Lower leg skin (tissue), 3 donors: Measurements from ENCODE around the gene ZDHHC7.

Source experiments
- CTCF ChIP-seq, 3 donors: fragments of 450-650 bp; IDR thresholded peaks; one replicate each; pipeline ENCODE4 v1.5.1; 2016; ENCODE audit warnings: antibody characterized with exemption in 3 of 3, mild to moderate bottlenecking in 3 of 3, moderate library complexity in 2 of 3
- POLR2A ChIP-seq, 2 donors: fragments of 450-650 bp; IDR thresholded peaks; one replicate each; pipeline ENCODE4 v1.6.1; 2016 to 2017; ENCODE audit warnings: antibody characterized with exemption in 2 of 2, mild to moderate bottlenecking in 1 of 2, moderate library complexity in 1 of 2

GRCh38 chr16:85057212-85057889 lies 46.0 kb upstream of the ZDHHC7 start:
- TF ChIP-seq CTCF (IDR thresholded peaks at IDR 0.05) (no peak), POLR2A (IDR thresholded peaks at IDR 0.05) (no peak)
